ENCODE results near the gene TEX28.
"Not testable (repeated sequence)": the region's sequence is repeated elsewhere in the genome, so short reads cannot be mapped to it uniquely, and the experiment has no call there.

The TEX28 gene

DNA sequence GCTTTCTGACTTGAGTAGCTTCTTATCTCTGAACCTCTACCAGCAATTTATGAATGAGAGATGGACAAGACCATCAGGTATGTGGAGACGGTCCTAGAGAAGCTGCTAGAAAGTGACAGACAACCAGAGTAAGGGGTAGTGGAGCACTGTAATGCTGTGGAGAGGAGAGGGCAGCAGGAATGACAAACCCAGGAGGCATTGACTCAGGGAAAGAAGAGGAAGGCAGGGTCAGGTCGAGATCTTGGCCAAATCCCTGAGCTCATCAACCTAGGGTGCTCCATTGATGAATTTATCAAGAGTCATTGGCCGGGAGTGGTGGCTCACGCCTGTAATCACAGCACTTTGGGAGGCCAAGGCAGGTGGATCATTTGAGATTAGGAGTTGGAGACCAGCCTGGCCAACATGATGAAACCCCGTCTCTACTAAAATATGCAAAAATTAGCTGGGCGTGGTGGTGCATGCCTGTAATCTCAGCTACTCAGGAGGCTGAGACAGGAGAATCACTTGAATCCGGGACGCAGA lies 54.9 kb downstream of the TEX28 start:
- not testable (repeated sequence) for DNase-seq

DNA sequence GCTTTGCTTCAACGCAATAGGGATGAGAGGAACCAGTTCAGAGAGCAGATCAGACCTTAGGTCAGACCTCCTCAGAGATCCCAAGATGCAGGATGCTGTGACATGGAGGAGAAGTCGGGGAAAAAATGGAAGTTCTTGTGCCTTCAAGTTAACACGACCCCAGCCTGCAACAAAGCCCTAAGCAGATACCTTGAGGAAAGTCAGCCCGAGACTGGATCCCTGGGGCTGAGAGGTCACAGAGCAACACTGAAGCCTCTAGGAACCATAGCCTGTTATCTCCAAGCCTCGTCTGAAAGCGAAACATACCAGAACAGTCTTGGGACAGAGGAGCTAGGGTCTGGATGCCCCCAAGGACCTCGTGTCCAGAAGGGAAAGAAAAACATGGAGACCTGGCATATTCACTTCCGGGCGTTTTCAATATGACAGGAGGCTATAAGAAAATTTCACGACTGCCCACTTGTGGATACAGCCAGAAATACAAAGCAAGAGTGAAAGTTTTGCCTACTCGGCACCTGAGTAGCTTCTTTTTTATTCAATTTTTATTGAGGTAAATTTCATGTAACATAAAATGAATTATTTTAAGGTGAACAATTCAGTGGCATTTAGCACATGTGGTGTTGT lies 55.9 kb downstream of the TEX28 start:
- not testable (repeated sequence) for DNase-seq

DNA sequence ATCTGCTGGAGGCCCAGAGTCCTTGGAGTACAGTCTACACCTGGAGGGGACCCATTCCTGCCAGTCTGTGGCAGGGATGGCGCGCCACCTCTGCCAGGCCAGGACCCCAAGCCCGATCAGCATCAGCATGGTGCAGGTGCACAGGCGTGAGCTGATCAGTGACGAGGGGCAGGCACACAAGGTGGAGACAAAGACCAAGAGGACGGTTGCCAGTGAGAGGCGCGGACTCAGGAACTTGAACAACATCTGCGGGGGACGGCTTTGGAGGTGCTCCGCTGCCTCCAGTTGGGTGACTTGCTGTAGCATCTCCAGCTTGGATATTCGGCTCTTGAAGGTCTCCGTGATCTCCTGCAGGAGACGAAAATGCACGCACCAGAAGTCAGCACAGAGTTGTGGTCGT lies 61.3 kb downstream of the TEX28 start:
- DNase-seq: not testable (repeated sequence)

DNA sequence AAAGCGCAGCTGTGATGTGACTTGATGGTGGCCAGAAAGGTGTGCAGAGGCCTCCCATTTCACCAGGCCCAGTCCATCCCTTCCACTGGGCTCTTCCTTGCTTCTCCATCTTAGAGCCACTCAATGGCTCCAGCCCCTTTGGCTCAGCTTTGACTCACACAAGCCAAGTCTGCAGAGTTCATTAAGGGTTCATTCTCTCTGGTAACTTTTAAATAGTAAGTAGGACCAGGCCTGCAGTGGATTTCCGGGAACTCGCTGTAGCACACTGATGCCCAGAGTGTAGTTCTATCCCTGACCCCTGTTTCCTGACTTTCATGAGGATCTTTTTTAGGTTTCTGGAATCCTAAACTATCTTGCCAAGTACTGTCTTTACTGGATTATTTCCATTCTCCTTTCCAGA lies 63.5 kb downstream of the TEX28 start:
- DNase-seq: not testable (repeated sequence)

DNA sequence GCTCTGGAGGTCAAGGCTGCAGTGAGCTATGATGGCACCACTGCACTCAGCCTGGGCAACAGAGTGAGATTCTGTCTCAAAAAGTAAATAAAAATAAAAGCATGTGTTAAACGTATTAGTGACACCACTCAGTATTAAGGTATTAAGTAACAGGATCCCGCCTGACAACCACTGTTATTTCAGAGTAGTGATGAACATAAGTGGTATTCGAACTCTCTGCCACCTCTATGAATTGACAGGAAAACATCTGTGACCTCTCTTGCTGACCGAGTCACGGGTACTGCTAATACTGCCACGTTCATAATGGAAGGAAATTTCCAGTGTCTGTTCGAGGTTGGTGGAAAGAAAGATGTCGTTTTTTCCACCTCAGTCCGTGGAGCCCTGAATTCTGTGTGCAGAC lies 68.2 kb downstream of the TEX28 start:
- not testable (repeated sequence) for DNase-seq

DNA sequence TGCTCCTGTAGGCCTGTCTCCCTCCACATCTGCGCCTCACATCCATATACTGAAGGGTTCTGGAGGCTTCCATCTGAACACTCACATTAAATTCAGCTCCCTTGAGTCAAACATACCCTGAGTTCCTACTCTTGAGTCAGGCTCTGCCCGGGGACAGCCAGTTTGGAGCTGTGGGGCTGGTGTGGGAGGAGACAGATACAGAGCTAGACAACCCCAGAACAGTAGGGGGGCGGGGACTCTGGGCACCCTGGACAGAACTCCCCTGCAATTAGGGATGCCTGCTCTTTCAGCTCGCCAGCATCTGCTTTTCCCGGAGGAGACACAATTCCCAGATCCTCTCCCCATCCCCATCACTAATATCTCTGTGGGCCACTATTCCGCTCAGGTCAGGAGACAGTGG lies 69.6 kb downstream of the TEX28 start:
- not testable (repeated sequence) for DNase-seq
